Myocyte (in vitro differentiated cells): ENCODE data around the gene SERPINB7. TPM values are rescaled to one million over a fixed set of nuclear protein-coding genes. Genes with fewer than 3 reads are reported as not detected.
"Not testable (repeated sequence)": the region's sequence is repeated elsewhere in the genome, so short reads cannot be mapped to it uniquely, and the experiment has no call there.

Experiments
- DNase-seq: peaks from one replicate; pipeline ENCODE4 v3.0.0-alpha.2; 2012; ENCODE audit warnings: low read depth
- polyA plus RNA-seq: library from polyadenylated mRNA; unstranded; fragments of >200 nt; gene quantifications from one replicate; pipeline ENCODE4 v1.2.1, GENCODE V29; 2012; ENCODE audit warnings: missing spikeins
- total RNA-seq: library from RNA; depleted of rRNA; stranded (reverse); fragments of >200 nt; gene quantifications from 2 replicates; pipeline ENCODE4 v1.2.3, GENCODE V29; 2014

SERPINB7 gene
- 4.5 and 6.4 TPM in 2 replicates for total RNA-seq
- polyA plus RNA-seq, result 2.5 TPM

GRCh38 chr18:63775166-63775730 is at the start of gene SERPINB7:
SERPINB7 (plus strand) TSS chr18:63775418; CDS start chr18:63782373, 6,955 bp downstream.
- DNase-seq, result peak; percentile 83

GRCh38 chr18:63725682-63726480 is 49.3 kb upstream of the SERPINB7 start:
- peak; percentile 91 for DNase-seq

GRCh38 chr18:63730773-63731172 is 44.4 kb upstream of the SERPINB7 start:
- DNase-seq, result peak; percentile 35

- DNase-seq, result no peak
Measured at GRCh38 chr18:63731215-63731614, 44.0 kb upstream of the SERPINB7 start.

- no peak for DNase-seq
Measured at GRCh38 chr18:63736876-63737275, 38.3 kb upstream of the SERPINB7 start.

GRCh38 chr18:63741769-63742168 is 33.4 kb upstream of the SERPINB7 start:
- peak; percentile 54 for DNase-seq

- no peak for DNase-seq
Measured at GRCh38 chr18:63747006-63747405, 28.2 kb upstream of the SERPINB7 start.

- no peak for DNase-seq
Measured at GRCh38 chr18:63749489-63749888, 25.7 kb upstream of the SERPINB7 start.

- no peak for DNase-seq
Measured at GRCh38 chr18:63752636-63753035, 22.6 kb upstream of the SERPINB7 start.

GRCh38 chr18:63753676-63754075 is 21.5 kb upstream of the SERPINB7 start:
- no peak for DNase-seq

GRCh38 chr18:63757541-63757940 is 17.7 kb upstream of the SERPINB7 start:
- no peak for DNase-seq

GRCh38 chr18:63758615-63759240 is 16.5 kb upstream of the SERPINB7 start:
- DNase-seq, result no peak

- DNase-seq, result not testable (repeated sequence)
Measured at GRCh38 chr18:63759786-63760185, 15.4 kb upstream of the SERPINB7 start.

- DNase-seq, result peak; percentile 31
Measured at GRCh38 chr18:63762518-63762917, 12.7 kb upstream of the SERPINB7 start.

GRCh38 chr18:63763831-63764600 is 11.2 kb upstream of the SERPINB7 start:
- DNase-seq, result no peak

- DNase-seq, result no peak
Measured at GRCh38 chr18:63765837-63766236, 9.4 kb upstream of the SERPINB7 start.

- no peak for DNase-seq
Measured at GRCh38 chr18:63773551-63773950, 1.7 kb upstream of the SERPINB7 start.

GRCh38 chr18:63774511-63774910 is 707 bp upstream of the SERPINB7 start:
- no peak for DNase-seq

- DNase-seq, result no peak
Measured at GRCh38 chr18:63779386-63779785, 4.2 kb downstream of the SERPINB7 start.

- no peak for DNase-seq
Measured at GRCh38 chr18:63783394-63783793, 8.2 kb downstream of the SERPINB7 start.

GRCh38 chr18:63784787-63785452 is 9.7 kb downstream of the SERPINB7 start:
- DNase-seq, result no peak
